MM.1S (cell line): ENCODE results near the gene LCE3E.

Experiments
- DNase-seq: peaks from one replicate; pipeline ENCODE4 v3.0.0-alpha.2; 2015
- H2AFZ ChIP-seq: fragments of 300-600 bp; sonication (generic); 2 replicates; pipeline ENCODE4 v1.6.0; 2016; ENCODE audit warnings: antibody characterized with exemption, low read length
- H3F3A ChIP-seq: fragments of 300-600 bp; sonication (generic); 2 replicates; pipeline ENCODE4 v1.6.1; 2016; ENCODE audit warnings: mild to moderate bottlenecking, antibody characterized with exemption, low read length, moderate library complexity, mixed read lengths; ENCODE audit not compliant: insufficient read depth
- H3K27ac ChIP-seq: fragments of 300-600 bp; sonication (generic); 2 replicates; pipeline ENCODE4 v1.5.1; 2016; ENCODE audit warnings: mild to moderate bottlenecking, low read length
- H3K27me3 ChIP-seq: fragments of 300-600 bp; sonication (generic); replicated peaks from 2 replicates; pipeline ENCODE4 v1.6.0; 2016; ENCODE audit warnings: low read length; ENCODE audit not compliant: insufficient read depth
- H3K36me3 ChIP-seq: fragments of 300-600 bp; sonication (generic); replicated peaks from 2 replicates; pipeline ENCODE4 v1.6.1; 2016; ENCODE audit warnings: mild to moderate bottlenecking, low read length, mixed read lengths; ENCODE audit not compliant: insufficient read depth
- H3K4me1 ChIP-seq: fragments of 300-600 bp; sonication (generic); 2 replicates; pipeline ENCODE4 v1.6.1; 2016; ENCODE audit warnings: low read length, mixed read lengths
- H3K4me2 ChIP-seq: fragments of 300-600 bp; sonication (generic); 2 replicates; pipeline ENCODE4 v1.6.0; 2016; ENCODE audit warnings: low read depth, low read length
- H3K4me3 ChIP-seq: fragments of 300-600 bp; sonication (generic); 2 replicates; pipeline ENCODE4 v1.5.1; 2016; ENCODE audit warnings: low read length, mixed read lengths
- H3K79me2 ChIP-seq: fragments of 300-600 bp; sonication (generic); 2 replicates; pipeline ENCODE4 v1.6.1; 2016; ENCODE audit warnings: mixed run types, low read length, mixed read lengths
- H3K9ac ChIP-seq: fragments of 300-600 bp; sonication (generic); 2 replicates; pipeline ENCODE4 v1.6.1; 2016; ENCODE audit warnings: low read length, mixed read lengths
- H3K9me2 ChIP-seq: fragments of 300-600 bp; sonication (generic); replicated peaks from 2 replicates; pipeline ENCODE4 v1.6.1; 2016; ENCODE audit warnings: mild to moderate bottlenecking, low read length, mixed read lengths; ENCODE audit not compliant: insufficient read depth
- H3K9me3 ChIP-seq: fragments of 300-600 bp; sonication (generic); replicated peaks from 2 replicates; pipeline ENCODE4 v1.6.1; 2016; ENCODE audit warnings: mild to moderate bottlenecking, low read length, mixed read lengths; ENCODE audit not compliant: insufficient read depth
- H4K20me1 ChIP-seq: fragments of 300-600 bp; sonication (generic); 2 replicates; pipeline ENCODE4 v1.6.1; 2016; ENCODE audit warnings: mild to moderate bottlenecking, low read length, moderate library complexity, mixed read lengths; ENCODE audit not compliant: insufficient read depth
- EZH2 ChIP-seq: fragments of 300-600 bp; sonication (generic); optimal IDR thresholded peaks from 2 replicates; pipeline ENCODE3; 2017; ENCODE audit warnings: low read depth, mild to moderate bottlenecking, antibody characterized with exemption, low read length, mixed read lengths
- EZH2phosphoT487 ChIP-seq: fragments of 300-600 bp; sonication (generic); IDR thresholded peaks from 2 replicates; pipeline ENCODE4 v1.6.1; 2018; ENCODE audit warnings: antibody characterized with exemption, low read length
- TF ChIP-seq, protein P1 (sequence below): fragments of 300-600 bp; sonication (generic); IDR thresholded peaks from 2 replicates; pipeline ENCODE4 v1.5.1; 2016; ENCODE audit warnings: antibody characterized with exemption, low read length, mixed read lengths

Gene LCE3E

DNA sequence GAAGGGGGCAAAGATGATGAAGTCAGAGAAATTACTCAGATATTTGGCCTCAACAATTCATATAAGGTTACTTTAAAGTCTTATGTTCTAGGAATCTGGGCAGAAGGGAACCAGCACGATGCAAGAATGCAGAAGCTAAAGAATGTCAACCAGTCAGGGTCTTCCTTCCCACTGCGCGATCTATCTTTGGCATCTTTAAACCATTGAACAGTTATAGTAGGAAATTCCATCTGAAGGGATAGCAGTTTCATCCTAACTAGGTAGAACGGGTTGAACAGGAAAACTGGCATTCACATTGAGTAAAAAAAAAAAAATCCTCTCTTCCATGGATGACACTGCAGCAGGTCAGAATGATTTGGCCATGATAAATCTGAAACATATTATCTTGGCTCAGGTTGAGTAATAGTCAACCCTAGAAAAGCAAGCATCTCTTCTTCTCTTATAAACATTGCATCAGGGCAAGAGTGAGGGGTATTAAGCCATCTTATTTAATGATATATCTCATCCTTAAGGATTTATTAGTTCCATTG is 46.0 kb downstream of the LCE3E start:
- Histone ChIP-seq H4K20me1 (no peaks in the 10 kb centered on the region), H3K4me3 (no peak overlapping the region), H3K9ac (no peak overlapping the region), H3K4me2 (no peak overlapping the region), H3K4me1 (no peaks in the 10 kb centered on the region), H3K9me3 (no peaks in the 10 kb centered on the region), H2AFZ (no peak overlapping the region), H3K36me3 (no peaks in the 10 kb centered on the region), H3K79me2 (no peaks in the 10 kb centered on the region), H3K27ac (no peak overlapping the region), H3K9me2 (no peaks in the 10 kb centered on the region), H3K27me3 (no peaks in the 10 kb centered on the region), H3F3A (no peaks in the 10 kb centered on the region)
- no peak for DNase-seq
- TF ChIP-seq, protein P1, sequence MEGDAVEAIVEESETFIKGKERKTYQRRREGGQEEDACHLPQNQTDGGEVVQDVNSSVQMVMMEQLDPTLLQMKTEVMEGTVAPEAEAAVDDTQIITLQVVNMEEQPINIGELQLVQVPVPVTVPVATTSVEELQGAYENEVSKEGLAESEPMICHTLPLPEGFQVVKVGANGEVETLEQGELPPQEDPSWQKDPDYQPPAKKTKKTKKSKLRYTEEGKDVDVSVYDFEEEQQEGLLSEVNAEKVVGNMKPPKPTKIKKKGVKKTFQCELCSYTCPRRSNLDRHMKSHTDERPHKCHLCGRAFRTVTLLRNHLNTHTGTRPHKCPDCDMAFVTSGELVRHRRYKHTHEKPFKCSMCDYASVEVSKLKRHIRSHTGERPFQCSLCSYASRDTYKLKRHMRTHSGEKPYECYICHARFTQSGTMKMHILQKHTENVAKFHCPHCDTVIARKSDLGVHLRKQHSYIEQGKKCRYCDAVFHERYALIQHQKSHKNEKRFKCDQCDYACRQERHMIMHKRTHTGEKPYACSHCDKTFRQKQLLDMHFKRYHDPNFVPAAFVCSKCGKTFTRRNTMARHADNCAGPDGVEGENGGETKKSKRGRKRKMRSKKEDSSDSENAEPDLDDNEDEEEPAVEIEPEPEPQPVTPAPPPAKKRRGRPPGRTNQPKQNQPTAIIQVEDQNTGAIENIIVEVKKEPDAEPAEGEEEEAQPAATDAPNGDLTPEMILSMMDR, result no peak
- TF ChIP-seq EZH2 (no peak), EZH2phosphoT487 (no peak)

- Histone ChIP-seq H3K9me2 (no peaks in the 10 kb centered on the region), H3K27ac (no peak overlapping the region), H3K79me2 (no peaks in the 10 kb centered on the region), H3K4me2 (no peak overlapping the region), H3K4me3 (no peak overlapping the region), H4K20me1 (no peaks in the 10 kb centered on the region), H3K4me1 (no peaks in the 10 kb centered on the region), H3K36me3 (no peaks in the 10 kb centered on the region), H3K27me3 (no peaks in the 10 kb centered on the region), H3K9me3 (no peaks in the 10 kb centered on the region), H2AFZ (no peak overlapping the region), H3K9ac (no peak overlapping the region), H3F3A (no peaks in the 10 kb centered on the region)
- no peak for DNase-seq
- TF ChIP-seq, protein P1, result no peak
- TF ChIP-seq EZH2phosphoT487, result no peak
- TF ChIP-seq EZH2, result no peak
Measured at GRCh38 chr1:152519851-152520250, 46.7 kb downstream of the LCE3E start.

- Histone ChIP-seq H3K27me3 (no peaks in the 10 kb centered on the region), H2AFZ (no peak overlapping the region)
- no peak for DNase-seq
Measured at GRCh38 chr1:152517237-152517811, 49.3 kb downstream of the LCE3E start.

More at GRCh38 chr1:152517237-152517811, 49.3 kb downstream of the LCE3E start:
- TF ChIP-seq EZH2, result no peak
- TF ChIP-seq, protein P1, result no peak
- no peak for TF ChIP-seq EZH2phosphoT487
- Histone ChIP-seq H3F3A (no peaks in the 10 kb centered on the region), H3K79me2 (no peaks in the 10 kb centered on the region), H3K9ac (no peak overlapping the region), H3K4me3 (no peak overlapping the region), H3K27ac (no peak overlapping the region), H3K36me3 (no peaks in the 10 kb centered on the region), H3K4me2 (no peak overlapping the region), H3K9me2 (no peaks in the 10 kb centered on the region), H3K9me3 (no peaks in the 10 kb centered on the region), H4K20me1 (no peaks in the 10 kb centered on the region), H3K4me1 (no peaks in the 10 kb centered on the region)
